ENCODE measurements around the gene AMZ1.
A peak's percentile ranks its signal among the peaks of the same experiment; 100 is the strongest.
"Not testable (repeated sequence)": the region's sequence is repeated elsewhere in the genome, so short reads cannot be mapped to it uniquely, and the experiment has no call there.

The AMZ1 gene

DNA sequence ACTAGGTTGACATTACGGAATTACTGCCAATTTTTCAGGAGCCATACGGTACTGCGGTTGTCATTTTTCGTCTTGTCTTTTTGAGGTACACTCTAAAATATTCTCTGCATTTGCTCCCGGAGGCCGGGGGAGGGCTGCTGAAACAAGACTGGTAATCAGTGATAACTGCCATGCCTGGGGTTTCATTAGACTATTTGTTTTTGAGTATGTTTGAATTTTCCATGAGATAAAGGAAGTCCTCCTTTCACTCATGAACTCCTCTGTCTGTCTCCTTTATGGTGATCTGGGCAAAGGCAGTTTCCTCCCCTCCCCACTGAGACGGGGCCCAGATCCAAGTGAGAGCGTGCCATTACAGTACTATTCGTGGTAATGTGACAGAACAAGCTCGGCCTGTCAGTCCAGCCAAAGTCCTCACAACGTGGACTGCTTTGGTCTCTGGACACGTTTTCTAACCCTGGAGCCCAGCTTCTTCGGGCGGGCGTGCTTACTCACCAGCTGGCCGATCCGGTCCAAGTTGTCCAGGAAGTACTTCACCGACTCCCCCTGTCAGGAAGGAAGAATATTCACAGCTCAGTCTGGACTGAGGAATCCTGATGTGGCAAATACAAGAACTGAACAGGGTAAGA is 45.1 kb downstream of the AMZ1 start:
- TF ChIP-seq, protein P1, sequence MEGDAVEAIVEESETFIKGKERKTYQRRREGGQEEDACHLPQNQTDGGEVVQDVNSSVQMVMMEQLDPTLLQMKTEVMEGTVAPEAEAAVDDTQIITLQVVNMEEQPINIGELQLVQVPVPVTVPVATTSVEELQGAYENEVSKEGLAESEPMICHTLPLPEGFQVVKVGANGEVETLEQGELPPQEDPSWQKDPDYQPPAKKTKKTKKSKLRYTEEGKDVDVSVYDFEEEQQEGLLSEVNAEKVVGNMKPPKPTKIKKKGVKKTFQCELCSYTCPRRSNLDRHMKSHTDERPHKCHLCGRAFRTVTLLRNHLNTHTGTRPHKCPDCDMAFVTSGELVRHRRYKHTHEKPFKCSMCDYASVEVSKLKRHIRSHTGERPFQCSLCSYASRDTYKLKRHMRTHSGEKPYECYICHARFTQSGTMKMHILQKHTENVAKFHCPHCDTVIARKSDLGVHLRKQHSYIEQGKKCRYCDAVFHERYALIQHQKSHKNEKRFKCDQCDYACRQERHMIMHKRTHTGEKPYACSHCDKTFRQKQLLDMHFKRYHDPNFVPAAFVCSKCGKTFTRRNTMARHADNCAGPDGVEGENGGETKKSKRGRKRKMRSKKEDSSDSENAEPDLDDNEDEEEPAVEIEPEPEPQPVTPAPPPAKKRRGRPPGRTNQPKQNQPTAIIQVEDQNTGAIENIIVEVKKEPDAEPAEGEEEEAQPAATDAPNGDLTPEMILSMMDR (conservative IDR thresholded peaks at IDR 0.05; ENCODE audit: low read depth), result no peak
- ChIA-PET POLR2A (ENCODE audit: low non-redundant PET) (no interaction called here), CTCF (interaction anchor here (0.6 to 1.2 kb wide), 3 partner anchors 12 to 29 kb away, joined by 3 to 4 read pairs (median 3); no protein-coding TSS in a partner anchor)
- peak; percentile 32 for DNase-seq (ENCODE audit: low spot score)
- H3K27ac ChIP-seq, result peak overlapping the region; percentile 44

DNA sequence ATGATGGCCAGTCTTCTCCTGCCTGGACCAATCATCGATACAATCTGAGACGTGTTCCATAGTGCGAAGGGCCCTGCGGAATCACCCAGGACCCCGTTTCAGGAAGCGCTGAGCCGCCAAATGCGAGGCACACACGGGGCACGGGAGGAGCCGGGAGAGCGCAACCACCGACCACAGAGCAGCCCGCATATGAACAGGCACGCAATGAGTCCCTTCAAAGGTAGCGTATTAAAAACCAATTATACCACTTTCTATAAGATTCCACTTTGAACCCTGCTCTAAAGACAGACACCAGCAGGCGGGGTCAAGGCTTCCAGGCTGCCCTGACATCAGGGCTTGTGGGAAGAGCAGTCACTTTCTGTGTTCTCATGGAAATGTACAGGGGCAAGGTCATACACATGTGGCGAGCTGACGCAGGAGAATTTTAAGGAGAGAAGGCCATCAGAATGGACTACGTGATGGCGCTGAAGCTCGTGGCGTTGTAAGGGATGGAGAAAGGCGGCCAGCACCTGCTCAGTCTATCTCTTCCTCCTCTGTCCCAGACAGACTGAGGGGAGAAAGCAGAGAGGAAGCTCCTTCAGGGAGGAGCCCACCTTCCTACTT is 46.2 kb downstream of the AMZ1 start:
- TF ChIP-seq, protein P1 (conservative IDR thresholded peaks at IDR 0.05; ENCODE audit: low read depth), result no peak
- DNase-seq (ENCODE audit: low spot score), result no peak
- CTCF ChIA-PET, result interaction anchor here (1.2 kb wide), 1 partner anchor 28 kb away, joined by 4 read pairs; no protein-coding TSS in a partner anchor
- H3K27ac ChIP-seq, result no peak overlapping the region
- POLR2A ChIA-PET (ENCODE audit: low non-redundant PET), result no interaction called here

DNA sequence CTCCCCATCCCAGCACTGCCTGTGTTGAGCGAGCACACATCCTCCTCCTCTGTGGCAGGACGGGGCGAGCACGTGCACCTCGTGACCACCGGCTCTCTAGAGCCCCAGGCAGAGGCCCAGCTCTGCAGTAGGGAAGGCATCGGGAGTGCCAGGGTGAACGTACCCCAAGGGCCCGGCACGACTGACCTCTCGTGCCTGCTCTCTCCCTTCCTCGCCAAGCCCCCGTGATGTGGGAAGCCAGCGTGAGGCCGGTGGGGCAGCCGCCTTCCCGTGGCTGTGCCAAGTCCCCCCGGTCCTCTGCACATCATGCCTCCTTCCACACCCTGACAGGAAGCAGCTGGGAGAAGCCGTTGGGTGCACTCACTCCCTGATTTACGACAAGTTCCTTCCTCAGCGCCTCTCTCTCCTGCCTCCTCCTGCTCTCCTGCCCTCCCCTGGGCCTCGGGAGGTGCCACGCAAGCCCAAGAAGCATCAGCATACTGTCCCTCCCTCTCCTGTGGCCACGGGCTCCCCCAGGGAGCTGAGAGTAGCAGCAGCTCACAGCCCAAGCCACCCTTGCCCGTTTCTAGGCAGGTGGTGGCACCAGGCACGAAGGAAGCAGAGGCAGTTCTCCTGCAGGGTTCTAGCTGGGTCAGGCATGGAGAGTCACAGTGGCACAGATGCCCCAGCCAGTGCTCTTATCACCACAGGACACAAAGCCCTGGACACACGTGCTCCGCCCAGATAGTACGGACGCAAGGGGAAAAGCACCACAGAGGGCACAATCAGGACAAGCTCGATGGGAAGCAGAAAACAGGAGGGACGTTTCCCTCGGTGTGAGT is 47.0 kb downstream of the AMZ1 start:
- ChIA-PET POLR2A (ENCODE audit: low non-redundant PET) (no interaction called here), CTCF (interaction anchor here (0.6 kb wide), 1 partner anchor 176 kb away, joined by 3 read pairs; no protein-coding TSS in a partner anchor)
- TF ChIP-seq, protein P1 (conservative IDR thresholded peaks at IDR 0.05; ENCODE audit: low read depth), result no peak
- no peak overlapping the region for H3K27ac ChIP-seq
- DNase-seq (ENCODE audit: low spot score), result no peak

DNA sequence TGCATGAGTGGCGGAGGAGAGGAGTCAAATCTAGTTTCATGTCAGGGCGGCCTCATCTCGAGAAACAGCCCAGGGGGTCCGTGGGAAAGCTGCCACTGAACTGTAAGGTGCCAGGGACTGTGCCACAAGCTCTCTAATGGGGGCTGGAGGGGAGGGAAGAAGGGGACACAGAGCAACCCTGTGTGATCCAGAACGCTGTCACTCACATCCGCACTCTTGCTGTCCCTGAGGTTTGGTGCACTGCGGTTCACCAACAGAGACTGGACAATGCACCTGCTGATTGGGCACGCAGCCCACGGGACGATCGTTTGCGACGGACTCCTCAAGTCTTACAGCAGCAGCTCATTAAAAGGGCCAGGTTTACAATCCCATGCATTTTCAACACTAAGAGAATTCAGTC is 47.7 kb downstream of the AMZ1 start:
- CTCF ChIA-PET, result no interaction called here
- TF ChIP-seq, protein P1 (conservative IDR thresholded peaks at IDR 0.05; ENCODE audit: low read depth), result no peak
- POLR2A ChIA-PET (ENCODE audit: low non-redundant PET), result no interaction called here
- DNase-seq (ENCODE audit: low spot score), result no peak
- no peak overlapping the region for H3K27ac ChIP-seq

DNA sequence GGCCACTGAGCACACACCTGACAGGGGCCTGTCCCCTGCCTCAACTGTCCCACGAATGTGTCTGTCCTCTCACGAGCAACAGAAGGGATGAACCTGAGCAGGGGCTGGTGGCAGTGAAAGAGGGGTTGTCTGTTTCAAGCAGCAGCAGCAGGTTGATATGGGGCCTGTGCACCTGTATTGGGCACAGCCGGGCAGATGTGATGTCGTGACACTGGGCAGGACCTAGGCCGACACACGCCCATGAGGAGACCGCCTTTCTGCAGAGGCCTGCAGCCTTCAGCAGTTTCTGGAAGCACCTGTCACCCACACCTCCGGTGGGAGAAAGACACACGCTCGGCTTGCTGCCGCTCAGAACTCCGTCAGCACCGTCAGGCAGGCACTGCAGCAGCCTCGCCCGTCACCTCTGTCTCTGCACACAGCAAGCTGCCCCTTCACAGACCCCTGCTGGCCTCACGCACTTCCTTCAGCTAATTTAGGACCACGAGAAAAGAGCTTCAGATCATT is 48.5 kb downstream of the AMZ1 start:
- ChIA-PET CTCF (no interaction called here), POLR2A (ENCODE audit: low non-redundant PET) (no interaction called here)
- DNase-seq (ENCODE audit: low spot score), result no peak

DNA sequence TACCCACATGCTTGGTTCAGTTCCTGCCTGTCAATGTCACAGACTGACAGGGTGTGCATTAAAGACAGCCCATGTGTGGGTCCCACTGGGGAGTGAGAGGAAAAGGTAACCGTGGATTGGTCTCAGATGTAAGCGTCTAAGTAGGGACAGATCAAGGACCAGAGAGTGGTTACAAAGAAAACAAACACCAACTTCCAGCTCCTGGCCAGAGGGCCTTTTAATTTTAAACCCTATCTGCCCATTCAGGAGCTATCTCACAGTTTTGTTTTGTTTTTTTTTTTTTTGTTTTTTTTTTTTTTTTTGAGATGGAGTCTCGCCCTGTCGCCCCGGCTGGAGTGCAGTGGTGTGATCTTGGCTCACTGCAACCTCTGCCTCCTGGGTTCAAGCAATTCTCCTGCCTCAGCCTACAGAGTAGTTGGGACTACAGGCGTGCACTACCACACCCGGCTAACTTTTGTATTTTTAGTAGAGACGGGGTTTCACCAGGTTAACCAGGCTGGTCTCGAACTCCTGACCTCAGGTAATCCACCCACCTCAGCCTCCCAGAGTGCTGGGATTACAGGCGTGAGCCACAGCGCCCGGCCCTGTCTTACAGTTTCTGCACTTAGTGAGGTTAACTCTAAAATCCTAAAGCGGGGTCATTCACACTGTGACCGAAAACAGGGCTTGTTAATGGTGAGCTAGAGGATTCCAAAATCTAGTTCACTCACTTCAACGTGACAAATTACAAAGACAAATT is 49.2 kb downstream of the AMZ1 start:
- POLR2A ChIA-PET (ENCODE audit: low non-redundant PET); CTCF ChIA-PET; DNase-seq (ENCODE audit: low spot score); H3K27ac ChIP-seq: not testable (repeated sequence)

More for the DNA sequence above, 48.5 kb downstream of the AMZ1 start:
- H3K27ac ChIP-seq, result no peak overlapping the region
- TF ChIP-seq, protein P1 (conservative IDR thresholded peaks at IDR 0.05; ENCODE audit: low read depth), result no peak

All from RWPE1 (cell line).